AG09309 (cell line): ENCODE data around the gene MTFR1L.

Experiments used
- DNase-seq: peaks from one replicate; pipeline ENCODE4 v3.0.0-alpha.2; 2010; ENCODE audit warnings: low read depth
- H3K4me3 ChIP-seq: 2 replicates; pipeline ENCODE4 v1.5.1; 2011; ENCODE audit warnings: mild to moderate bottlenecking, low read depth, low read length, moderate library complexity; ENCODE audit not compliant: control insufficient read depth
- TF ChIP-seq, protein P1 (sequence below): IDR thresholded peaks from 2 replicates; pipeline ENCODE4 v1.5.1; 2011; ENCODE audit warnings: mild to moderate bottlenecking, low read depth, low read length, inconsistent platforms; ENCODE audit not compliant: insufficient read depth, control insufficient read depth; ENCODE audit errors: missing control alignments

MTFR1L gene

DNA sequence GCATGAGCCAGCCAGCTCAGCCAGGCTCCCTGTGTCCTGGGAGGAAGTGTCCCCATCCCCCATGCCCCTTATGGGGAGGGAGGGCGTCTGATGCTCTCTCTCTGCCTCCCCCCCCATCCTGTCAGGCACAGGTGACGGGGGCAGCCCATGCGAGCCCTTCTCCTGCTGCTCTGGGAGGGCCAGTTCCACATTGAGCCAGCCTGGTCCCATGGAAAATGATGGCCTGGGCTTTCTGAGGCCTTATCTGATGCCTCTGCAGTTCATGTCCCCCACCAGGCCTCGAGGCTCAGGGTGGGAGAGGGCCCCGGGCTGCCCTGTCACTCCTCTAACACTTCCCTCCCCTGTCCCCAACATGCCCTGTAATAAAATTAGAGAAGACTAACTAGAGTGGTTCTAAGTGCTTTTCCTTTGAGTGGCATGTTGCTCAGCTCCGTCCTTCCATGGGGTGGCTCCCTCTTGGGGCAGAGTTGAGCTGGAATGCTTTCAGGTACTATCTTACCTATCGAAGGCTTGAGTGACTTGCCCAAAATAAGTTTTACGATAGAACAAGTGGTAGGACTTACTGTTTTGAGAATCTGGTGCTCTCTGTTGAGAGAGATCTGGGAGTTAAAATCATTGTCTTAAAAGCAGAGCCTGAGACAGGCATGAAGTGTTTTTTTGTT, 1.8 kb upstream of the MTFR1L start:
- H3K4me3 ChIP-seq, result no peak overlapping the region
- TF ChIP-seq, protein P1, sequence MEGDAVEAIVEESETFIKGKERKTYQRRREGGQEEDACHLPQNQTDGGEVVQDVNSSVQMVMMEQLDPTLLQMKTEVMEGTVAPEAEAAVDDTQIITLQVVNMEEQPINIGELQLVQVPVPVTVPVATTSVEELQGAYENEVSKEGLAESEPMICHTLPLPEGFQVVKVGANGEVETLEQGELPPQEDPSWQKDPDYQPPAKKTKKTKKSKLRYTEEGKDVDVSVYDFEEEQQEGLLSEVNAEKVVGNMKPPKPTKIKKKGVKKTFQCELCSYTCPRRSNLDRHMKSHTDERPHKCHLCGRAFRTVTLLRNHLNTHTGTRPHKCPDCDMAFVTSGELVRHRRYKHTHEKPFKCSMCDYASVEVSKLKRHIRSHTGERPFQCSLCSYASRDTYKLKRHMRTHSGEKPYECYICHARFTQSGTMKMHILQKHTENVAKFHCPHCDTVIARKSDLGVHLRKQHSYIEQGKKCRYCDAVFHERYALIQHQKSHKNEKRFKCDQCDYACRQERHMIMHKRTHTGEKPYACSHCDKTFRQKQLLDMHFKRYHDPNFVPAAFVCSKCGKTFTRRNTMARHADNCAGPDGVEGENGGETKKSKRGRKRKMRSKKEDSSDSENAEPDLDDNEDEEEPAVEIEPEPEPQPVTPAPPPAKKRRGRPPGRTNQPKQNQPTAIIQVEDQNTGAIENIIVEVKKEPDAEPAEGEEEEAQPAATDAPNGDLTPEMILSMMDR, result peak; percentile 20
- DNase-seq, result no peak

DNA sequence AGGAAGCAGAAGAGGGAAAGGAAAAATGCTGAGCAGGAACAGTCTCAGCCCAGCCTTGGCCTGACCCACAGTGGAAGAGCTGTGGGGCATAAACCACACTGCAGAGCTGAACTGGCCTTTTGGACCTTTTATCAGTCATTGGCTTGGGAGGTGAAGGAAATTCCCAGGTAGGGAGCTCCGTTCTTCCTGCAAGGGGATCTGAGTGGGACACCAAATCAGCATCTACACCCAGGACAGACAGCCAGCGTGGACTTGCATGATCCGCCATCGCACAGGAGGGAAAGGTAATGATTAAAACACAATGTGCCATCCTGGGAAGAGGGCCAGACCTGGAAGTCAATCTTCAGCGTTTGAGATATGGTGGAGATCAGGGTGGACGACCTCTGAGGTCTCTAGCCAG, 1.2 kb upstream of the MTFR1L start:
- peak overlapping the region; percentile 56; the same call in 1 of the 2 replicates for H3K4me3 ChIP-seq
- TF ChIP-seq, protein P1, result no peak
- DNase-seq, result no peak

DNA sequence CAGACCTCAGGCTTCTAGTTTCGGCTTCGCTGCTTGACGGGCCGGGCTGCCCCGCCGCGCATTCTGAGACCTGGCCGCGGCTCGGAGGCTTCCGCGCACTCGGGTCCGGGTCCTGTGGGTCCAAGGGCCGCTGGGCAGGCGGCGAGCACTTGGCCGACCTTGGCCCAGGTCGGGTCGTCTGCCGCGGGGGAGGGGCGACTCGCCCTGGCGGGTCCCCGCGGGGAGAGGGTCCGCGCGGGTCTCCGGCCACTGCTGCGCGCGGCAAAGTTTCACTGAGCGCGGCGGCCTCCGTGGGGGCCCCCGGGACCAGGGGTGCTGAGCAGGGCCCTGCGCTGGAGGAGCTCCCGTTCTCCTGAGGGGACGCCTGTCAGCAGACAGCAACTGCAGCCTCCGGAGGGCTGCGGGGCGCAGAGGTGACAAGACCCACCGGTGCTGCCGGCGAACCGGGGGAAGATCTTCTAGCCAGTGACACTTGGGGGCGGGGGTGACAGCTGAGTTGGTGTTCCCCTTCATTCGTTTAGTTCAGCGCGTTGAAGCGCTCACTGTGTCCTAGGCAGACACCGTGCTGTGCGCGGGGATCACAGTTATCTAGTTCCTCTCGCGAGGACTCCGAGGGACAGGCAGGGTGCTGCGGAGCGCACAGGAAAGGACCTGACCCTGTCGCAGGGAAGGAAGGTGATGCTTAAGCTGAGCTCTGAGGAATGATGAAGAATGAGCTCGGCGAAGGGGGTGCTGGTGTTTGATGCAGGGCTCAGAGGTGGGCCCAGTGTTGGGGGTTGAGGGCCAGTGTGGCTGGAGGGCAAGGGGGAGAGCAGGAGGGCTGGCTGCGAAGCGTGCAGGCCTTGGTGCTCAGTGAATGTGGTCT, 725 bp downstream of the MTFR1L start:
- DNase-seq, result no peak
- TF ChIP-seq, protein P1, result no peak
- H3K4me3 ChIP-seq, result peak overlapping the region; percentile 56

DNA sequence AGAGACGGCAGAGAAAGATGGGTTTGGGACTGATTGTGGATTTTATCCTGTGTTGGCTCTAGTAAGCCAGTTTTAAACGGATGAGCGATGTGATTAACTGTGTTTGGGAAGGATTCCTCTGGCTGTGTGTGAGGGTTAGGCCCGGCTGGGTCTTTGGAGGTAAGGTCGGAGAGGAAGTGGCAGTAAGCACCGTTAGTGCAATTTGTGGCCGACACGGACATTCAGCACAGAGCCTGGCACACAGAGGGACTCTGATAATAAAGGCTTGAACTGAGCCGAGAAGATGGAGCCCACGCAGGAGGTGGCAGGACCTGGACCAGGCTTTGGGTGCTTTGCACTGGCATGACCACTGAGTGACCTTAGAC, 1.3 kb downstream of the MTFR1L start:
- no peak for DNase-seq
- TF ChIP-seq, protein P1, result no peak
- H3K4me3 ChIP-seq, result peak overlapping the region; percentile 56

DNA sequence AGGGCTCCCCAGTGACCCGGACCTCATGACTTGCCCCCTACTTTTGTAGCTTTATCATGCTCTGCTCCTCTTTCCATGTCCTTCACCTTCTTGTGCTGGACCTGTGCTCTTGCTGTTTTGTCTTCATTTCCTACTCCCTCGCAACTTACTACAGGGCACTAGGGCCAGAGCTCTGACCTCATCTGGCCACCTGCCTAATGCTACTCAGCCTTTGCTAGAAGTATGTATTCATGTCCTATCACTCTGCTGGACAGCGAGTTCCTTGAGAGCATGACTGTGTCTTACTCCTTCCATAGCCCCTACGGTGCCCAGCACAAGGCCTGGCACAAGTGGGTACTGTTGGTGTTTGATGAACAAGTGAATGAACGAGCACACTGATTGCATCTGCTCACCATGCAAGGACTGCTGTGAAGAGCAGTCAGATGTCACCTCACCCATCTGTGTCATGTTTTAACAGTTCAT, 1.9 kb downstream of the MTFR1L start:
- TF ChIP-seq, protein P1, result no peak
- H3K4me3 ChIP-seq, result no peak overlapping the region; the same call in 1 of the 2 replicates
- no peak for DNase-seq

DNA sequence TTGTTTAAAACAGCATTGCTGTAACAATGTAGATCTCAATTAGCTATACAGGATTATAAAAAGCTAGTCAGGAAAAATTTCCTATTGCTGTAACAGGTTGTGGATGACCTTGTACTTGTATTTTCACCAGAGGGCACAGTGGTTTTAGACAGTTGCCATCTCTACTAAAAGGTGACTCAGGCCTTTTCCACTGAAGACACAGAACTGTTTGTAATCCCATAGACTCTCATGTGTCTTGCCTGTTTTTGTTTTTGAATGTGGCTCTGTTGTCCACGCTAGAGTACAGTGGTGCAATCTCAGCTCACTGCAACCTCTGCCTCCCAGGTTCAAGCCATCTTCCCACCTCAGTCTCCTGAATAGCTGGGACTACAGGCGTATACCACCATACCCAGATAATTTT, 5.9 kb downstream of the MTFR1L start:
- TF ChIP-seq, protein P1, result no peak
- no peak for DNase-seq
- no peak overlapping the region for H3K4me3 ChIP-seq
